IMR-90 (cell line): ENCODE measurements around the gene RAD18. TPM values are rescaled to one million over a fixed set of nuclear protein-coding genes. Genes with fewer than 3 reads are reported as not detected.

ENCODE experiments used
- ATAC-seq: fragments of 200-7000 bp; cut with Tn5 transposase; 2 replicates; pipeline ENCODE4 v1.9.1; 2020; ENCODE audit warnings: low read depth, mild to moderate bottlenecking, moderate library complexity
- BruUV-seq: library from RNA; stranded (reverse); fragments of 400-500 nt; replicated peaks from 2 replicates; lab custom pipeline; 2021; lab: Mats Ljungman, UMichigan
- CTCF ChIA-PET: fragments of 300-600 bp; formaldehyde crosslinking; extraction: SDS; loops from one replicate; lab custom pipeline; 2021; ENCODE audit warnings: antibody characterized with exemption; lab: Yijun Ruan, JAX
- POLR2A ChIA-PET: fragments of 300-600 bp; sonication (Branson Sonifier 250); formaldehyde crosslinking; loops from one replicate; lab custom pipeline; 2022; ENCODE audit warnings: antibody characterized with exemption; ENCODE audit not compliant: unreplicated experiment; lab: Charles Lee
- DNase-seq: peaks from one replicate; pipeline ENCODE4 v3.0.0; 2013
- H2AFZ ChIP-seq: replicated peaks from 2 replicates; pipeline ENCODE3; 2013; ENCODE audit warnings: low read length, mild to moderate bottlenecking; ENCODE audit not compliant: poor library complexity
- H2AK5ac ChIP-seq: 2 replicates; pipeline ENCODE4 v1.6.1; 2013; ENCODE audit warnings: low read depth, low read length, inconsistent platforms
- H2AK9ac ChIP-seq: replicated peaks from 2 replicates; pipeline ENCODE3; 2013; ENCODE audit warnings: mild to moderate bottlenecking, low read depth, low read length, moderate library complexity; ENCODE audit not compliant: poor library complexity
- H2BK120ac ChIP-seq: 2 replicates; pipeline ENCODE4 v1.6.1; 2013; ENCODE audit warnings: low read depth, low read length, inconsistent platforms
- H2BK15ac ChIP-seq: 3 replicates; pipeline ENCODE4 v1.6.1; 2013; ENCODE audit warnings: low read depth, low read length, inconsistent platforms
- H2BK20ac ChIP-seq: 2 replicates; pipeline ENCODE4 v1.6.1; 2013; ENCODE audit warnings: low read depth, mild to moderate bottlenecking, inconsistent platforms, low read length, moderate library complexity
- H2BK5ac ChIP-seq: 2 replicates; pipeline ENCODE4 v1.6.1; 2013; ENCODE audit warnings: mild to moderate bottlenecking, low read depth, low read length, inconsistent platforms; ENCODE audit not compliant: poor library complexity, severe bottlenecking
- H3K14ac ChIP-seq: replicated peaks from 2 replicates; pipeline ENCODE4 v1.6.1; 2013; ENCODE audit warnings: low read depth, low read length, inconsistent platforms
- H3K18ac ChIP-seq: 2 replicates; pipeline ENCODE4 v1.6.1; 2013; ENCODE audit warnings: low read depth, low read length, control low read depth
- H3K23ac ChIP-seq: 2 replicates; pipeline ENCODE4 v1.6.1; 2013; ENCODE audit warnings: low read depth, low read length, inconsistent platforms
- H3K27ac ChIP-seq: 2 replicates; pipeline ENCODE4 v1.5.1; 2013; ENCODE audit warnings: mild to moderate bottlenecking, control low read depth, low read length; ENCODE audit not compliant: insufficient read depth
- H3K27me3 ChIP-seq: 2 replicates; pipeline ENCODE4 v1.6.1; 2013; ENCODE audit warnings: low read length; ENCODE audit not compliant: control insufficient read depth, insufficient read depth
- H3K36me3 ChIP-seq: 2 replicates; pipeline ENCODE4 v1.6.1; 2013; ENCODE audit warnings: low read length, mixed read lengths; ENCODE audit not compliant: control insufficient read depth, insufficient read depth
- H3K4ac ChIP-seq: 2 replicates; pipeline ENCODE4 v1.6.1; 2013; ENCODE audit warnings: low read depth, low read length, inconsistent platforms
- H3K4me1 ChIP-seq: 2 replicates; pipeline ENCODE4 v1.6.1; 2013; ENCODE audit warnings: low read length, mixed read lengths; ENCODE audit not compliant: control insufficient read depth, insufficient read depth
- H3K4me2 ChIP-seq: 2 replicates; pipeline ENCODE4 v1.6.1; 2013; ENCODE audit warnings: low read depth, mild to moderate bottlenecking, control low read depth, low read length, moderate library complexity
- H3K4me3 ChIP-seq: 2 replicates; pipeline ENCODE4 v1.5.1; 2013; ENCODE audit warnings: low read depth, mild to moderate bottlenecking, control low read depth, low read length, moderate library complexity; ENCODE audit not compliant: insufficient read depth
- H3K56ac ChIP-seq: 2 replicates; pipeline ENCODE4 v1.6.1; 2013; ENCODE audit warnings: low read length, inconsistent platforms; ENCODE audit not compliant: insufficient read depth; ENCODE audit errors: extremely low read depth
- H3K79me1 ChIP-seq, 2 experiments: 2 replicates each; pipeline ENCODE4 v1.6.1; 2013; ENCODE audit warnings: low read length in 2 of 2, inconsistent platforms in 1 of 2, low read depth in 1 of 2
- H3K9ac ChIP-seq: 2 replicates; pipeline ENCODE4 v1.6.1; 2013; ENCODE audit warnings: low read depth, low read length, control low read depth
- H3K9me1 ChIP-seq: 2 replicates; pipeline ENCODE4 v1.6.1; 2013; ENCODE audit warnings: low read length, inconsistent platforms; ENCODE audit not compliant: insufficient read depth
- H3K9me3 ChIP-seq: 2 replicates; pipeline ENCODE4 v1.6.1; 2013; ENCODE audit warnings: low read length; ENCODE audit not compliant: control insufficient read depth, insufficient read depth
- H4K20me1 ChIP-seq: 2 replicates; pipeline ENCODE4 v1.6.1; 2013; ENCODE audit warnings: low read length, inconsistent platforms; ENCODE audit not compliant: insufficient read depth
- H4K5ac ChIP-seq: 2 replicates; pipeline ENCODE4 v1.6.1; 2013; ENCODE audit warnings: mild to moderate bottlenecking, low read depth, low read length, control low read depth
- H4K8ac ChIP-seq, 2 experiments: 2 replicates each; pipeline ENCODE4 v1.6.1; 2013; ENCODE audit warnings: low read depth in 2 of 2, low read length in 2 of 2, control low read depth in 1 of 2, inconsistent platforms in 1 of 2
- H4K91ac ChIP-seq: 2 replicates; pipeline ENCODE4 v1.6.1; 2013; ENCODE audit warnings: low read depth, low read length, inconsistent platforms; ENCODE audit not compliant: insufficient read depth
- BHLHE40 ChIP-seq: fragments of 150-350 bp; IDR thresholded peaks from 2 replicates; pipeline ENCODE4 v1.6.1; 2016; ENCODE audit warnings: mild to moderate bottlenecking, low read depth, low read length
- CEBPB ChIP-seq: IDR thresholded peaks from 2 replicates; pipeline ENCODE4 v1.6.1; 2012; ENCODE audit warnings: low read depth, low read length, improper control_type of control experiment
- CHD1 ChIP-seq: IDR thresholded peaks from 2 replicates; pipeline ENCODE4 v1.6.1; 2012; ENCODE audit warnings: low read depth, low read length, improper control_type of control experiment
- ELK1 ChIP-seq: fragments of 150-350 bp; IDR thresholded peaks from 2 replicates; pipeline ENCODE4 v1.6.1; 2016; ENCODE audit warnings: low read depth, mild to moderate bottlenecking, low read length, moderate library complexity, borderline replicate concordance
- FOS ChIP-seq: fragments of 150-350 bp; IDR thresholded peaks from 2 replicates; pipeline ENCODE4 v1.6.1; 2016; ENCODE audit warnings: low read depth, low read length
- MAFK ChIP-seq: IDR thresholded peaks from 2 replicates; pipeline ENCODE4 v1.6.1; 2012; ENCODE audit warnings: low read depth, low read length, improper control_type of control experiment
- MAZ ChIP-seq: IDR thresholded peaks from 2 replicates; pipeline ENCODE4 v1.6.1; 2012; ENCODE audit warnings: low read depth, mild to moderate bottlenecking, low read length, improper control_type of control experiment, moderate library complexity, borderline replicate concordance
- MXI1 ChIP-seq: IDR thresholded peaks from 2 replicates; pipeline ENCODE4 v1.6.1; 2012; ENCODE audit warnings: low read depth, mild to moderate bottlenecking, low read length, moderate library complexity, borderline replicate concordance
- NFE2L2 ChIP-seq: fragments of 150-350 bp; IDR thresholded peaks from 2 replicates; pipeline ENCODE4 v1.6.1; 2016; ENCODE audit warnings: low read depth, mild to moderate bottlenecking, low read length
- POLR2A ChIP-seq: IDR thresholded peaks from 2 replicates; pipeline ENCODE4 v1.6.1; 2012; ENCODE audit warnings: mild to moderate bottlenecking, low read depth, low read length
- RAD21 ChIP-seq: IDR thresholded peaks from 2 replicates; pipeline ENCODE4 v1.6.1; 2012; ENCODE audit warnings: low read length, improper control_type of control experiment
- RCOR1 ChIP-seq: IDR thresholded peaks from 2 replicates; pipeline ENCODE4 v1.6.1; 2012; ENCODE audit warnings: mild to moderate bottlenecking, low read length, improper control_type of control experiment; ENCODE audit not compliant: insufficient replicate concordance
- RFX5 ChIP-seq: IDR thresholded peaks from 2 replicates; pipeline ENCODE4 v1.8.0; 2012; ENCODE audit warnings: low read depth, mild to moderate bottlenecking, low read length, moderate library complexity
- SMC3 ChIP-seq: fragments of 150-350 bp; IDR thresholded peaks from 2 replicates; pipeline ENCODE4 v1.6.1; 2016; ENCODE audit warnings: low read depth, mild to moderate bottlenecking, antibody characterized with exemption, low read length, moderate library complexity
- USF2 ChIP-seq: fragments of 150-350 bp; IDR thresholded peaks from 2 replicates; pipeline ENCODE4 v1.6.1; 2017; ENCODE audit warnings: mild to moderate bottlenecking, antibody characterized with exemption, low read length, low read depth
- WGBS, 2 experiments: methylation state at CpG; one replicate each; pipeline versions ENCODE4 v1.1.5 to v1.1.7; 2013; ENCODE audit warnings: missing lambda C conversion rate in 2 of 2; ENCODE audit not compliant: insufficient read length in 1 of 2; ENCODE audit errors: extremely low coverage in 2 of 2; 5-methylcytosine and 5-hydroxymethylcytosine counted together
- dilution Hi-C: fragments of 300-500 bp; cut with HindIII; formaldehyde crosslinking; loops from one replicate; pipeline ENCODE4 v1.14.3; 2018; ENCODE audit warnings: low sequenced_read_pairs; ENCODE audit not compliant: unreplicated experiment
- in situ Hi-C: fragments of 300-500 bp; cut with MboI; formaldehyde crosslinking; loops from 3 replicates; pipeline ENCODE4 v1.14.3; 2019; ENCODE audit warnings: low sequenced_read_pairs, inconsistent platforms, mixed read lengths
- intact Hi-C: fragments of 100-400 bp; cut with micrococcal nuclease; formaldehyde crosslinking; loops from 2 replicates; pipeline ENCODE4 v1.10.0; 2022
- polyA plus RNA-seq, 3 experiments: library from polyadenylated mRNA; depleted of rRNA; stranded (reverse); fragments of >200 nt; gene quantifications; 2 replicates each; pipeline ENCODE4 v1.2.3, GENCODE V29; 2012; ENCODE audit warnings: low replicate concordance in 1 of 3
- total RNA-seq: library from RNA; depleted of rRNA; stranded (reverse); fragments of >200 nt; gene quantifications from 2 replicates; pipeline ENCODE4 v1.2.3, GENCODE V29; 2012
- TF ChIP-seq, protein P1 (sequence below): conservative IDR thresholded peaks from 2 replicates; pipeline ENCODE4 v1.5.1; 2012; ENCODE audit warnings: mild to moderate bottlenecking, low read depth, low read length, improper control_type of control experiment

RAD18 gene
- total and polyA plus RNA-seq, 2 of the 4 experiments (the other 2 are of a cell fraction), result 8.2 to 17.2 TPM

DNA sequence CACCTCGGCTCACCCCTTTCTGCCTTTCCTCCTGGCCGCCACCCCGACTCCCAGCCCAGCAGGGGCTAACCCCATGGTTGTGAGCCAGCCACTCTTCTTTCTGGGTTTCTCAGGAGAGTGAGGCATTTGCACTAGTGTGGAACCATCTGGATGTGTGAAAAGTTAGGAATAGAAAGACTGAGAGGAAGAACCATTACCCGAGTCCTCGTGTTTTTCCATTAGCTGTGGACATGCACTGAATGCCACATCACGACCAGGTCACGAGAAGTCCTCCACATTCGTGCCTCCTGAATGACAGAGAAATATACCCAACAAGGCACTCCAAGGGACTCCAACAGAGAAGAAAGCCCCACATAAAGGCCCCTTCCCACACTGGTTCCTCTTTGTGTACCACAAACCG, 18.0 kb upstream of the RAD18 start:
- no peak overlapping the region for H2BK120ac ChIP-seq
- no peak overlapping the region for H4K8ac ChIP-seq
- no peak overlapping the region for H2AK5ac ChIP-seq
- BruUV-seq, result no TSS peak
- H3K4me1 ChIP-seq, result no peaks in the 10 kb centered on the region
- H2BK5ac ChIP-seq, result no peak overlapping the region
- no peak overlapping the region for H3K14ac ChIP-seq
- in situ Hi-C loops, result no loop called here
- no peak overlapping the region for H3K56ac ChIP-seq
- no peak overlapping the region for H3K9ac ChIP-seq
- no peak overlapping the region for H2AFZ ChIP-seq
- no peak overlapping the region for H3K27ac ChIP-seq
- H3K23ac ChIP-seq, result no peak overlapping the region
- H3K9me3 ChIP-seq, result peaks cover 4% of the 10 kb centered on the region; the same call in 1 of the 2 replicates
- no peak overlapping the region for H4K91ac ChIP-seq
- TF ChIP-seq MAZ, result no peak
- no peak for TF ChIP-seq FOS
- TF ChIP-seq MXI1, result no peak
- no peak for TF ChIP-seq RCOR1
- TF ChIP-seq RAD21, result no peak
- TF ChIP-seq NFE2L2, result no peak
- no peak for TF ChIP-seq CHD1
- TF ChIP-seq RFX5, result no peak
- TF ChIP-seq ELK1, result no peak
- no peak for TF ChIP-seq USF2
- TF ChIP-seq SMC3, result no peak
- TF ChIP-seq MAFK, result no peak
- TF ChIP-seq CEBPB, result no peak
- no peak for TF ChIP-seq POLR2A
- TF ChIP-seq, protein P1, sequence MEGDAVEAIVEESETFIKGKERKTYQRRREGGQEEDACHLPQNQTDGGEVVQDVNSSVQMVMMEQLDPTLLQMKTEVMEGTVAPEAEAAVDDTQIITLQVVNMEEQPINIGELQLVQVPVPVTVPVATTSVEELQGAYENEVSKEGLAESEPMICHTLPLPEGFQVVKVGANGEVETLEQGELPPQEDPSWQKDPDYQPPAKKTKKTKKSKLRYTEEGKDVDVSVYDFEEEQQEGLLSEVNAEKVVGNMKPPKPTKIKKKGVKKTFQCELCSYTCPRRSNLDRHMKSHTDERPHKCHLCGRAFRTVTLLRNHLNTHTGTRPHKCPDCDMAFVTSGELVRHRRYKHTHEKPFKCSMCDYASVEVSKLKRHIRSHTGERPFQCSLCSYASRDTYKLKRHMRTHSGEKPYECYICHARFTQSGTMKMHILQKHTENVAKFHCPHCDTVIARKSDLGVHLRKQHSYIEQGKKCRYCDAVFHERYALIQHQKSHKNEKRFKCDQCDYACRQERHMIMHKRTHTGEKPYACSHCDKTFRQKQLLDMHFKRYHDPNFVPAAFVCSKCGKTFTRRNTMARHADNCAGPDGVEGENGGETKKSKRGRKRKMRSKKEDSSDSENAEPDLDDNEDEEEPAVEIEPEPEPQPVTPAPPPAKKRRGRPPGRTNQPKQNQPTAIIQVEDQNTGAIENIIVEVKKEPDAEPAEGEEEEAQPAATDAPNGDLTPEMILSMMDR, result no peak
- TF ChIP-seq BHLHE40, result no peak
- H3K36me3 ChIP-seq, result no peaks in the 10 kb centered on the region
- ChIA-PET CTCF (no interaction called here), POLR2A (no interaction called here)
- WGBS, 2 experiments, result 96% methylated on average over 5 of the region's 9 CpGs; no CpG with 5 or more reads in 1 of the 2 experiments
- H3K79me1 ChIP-seq, result no peaks in the 10 kb centered on the region
- H3K9me1 ChIP-seq, result no peaks in the 10 kb centered on the region
- no peak overlapping the region for H3K4me3 ChIP-seq
- H3K18ac ChIP-seq, result no peak overlapping the region
- intact Hi-C loops, result no loop called here
- DNase-seq (no peak), ATAC-seq (no peak)
- dilution Hi-C loops, result no loop called here
- no peak overlapping the region for H2AK9ac ChIP-seq
- peaks cover 13% of the 10 kb centered on the region for H3K27me3 ChIP-seq
- H3K4ac ChIP-seq, result no peak overlapping the region
- no peak overlapping the region for H3K4me2 ChIP-seq
- H2BK20ac ChIP-seq, result no peak overlapping the region
- H4K5ac ChIP-seq, result no peak overlapping the region
- no peaks in the 10 kb centered on the region for H4K20me1 ChIP-seq
- H2BK15ac ChIP-seq, result no peak overlapping the region
